KOPT-K1 (cell line): ENCODE results near the gene STK11IP.

Experiments used
- H3K27ac ChIP-seq: fragments of 200-600 bp; sonication (generic); 2 replicates; pipeline ENCODE4 v1.5.1; 2016; ENCODE audit warnings: antibody characterized with exemption, mild to moderate bottlenecking, low read depth, low read length; ENCODE audit not compliant: poor library complexity, severe bottlenecking
- H3K36me3 ChIP-seq: fragments of 200-600 bp; sonication (generic); 2 replicates; pipeline ENCODE4 v1.5.1; 2017; ENCODE audit warnings: antibody characterized with exemption, mild to moderate bottlenecking, low read length, moderate library complexity; ENCODE audit not compliant: insufficient read depth
- H3K9me3 ChIP-seq: fragments of 200-600 bp; sonication (generic); 2 replicates; pipeline ENCODE4 v1.5.1; 2017; ENCODE audit warnings: antibody characterized with exemption, low read length, mild to moderate bottlenecking; ENCODE audit not compliant: insufficient read depth, poor library complexity, severe bottlenecking

STK11IP gene

DNA sequence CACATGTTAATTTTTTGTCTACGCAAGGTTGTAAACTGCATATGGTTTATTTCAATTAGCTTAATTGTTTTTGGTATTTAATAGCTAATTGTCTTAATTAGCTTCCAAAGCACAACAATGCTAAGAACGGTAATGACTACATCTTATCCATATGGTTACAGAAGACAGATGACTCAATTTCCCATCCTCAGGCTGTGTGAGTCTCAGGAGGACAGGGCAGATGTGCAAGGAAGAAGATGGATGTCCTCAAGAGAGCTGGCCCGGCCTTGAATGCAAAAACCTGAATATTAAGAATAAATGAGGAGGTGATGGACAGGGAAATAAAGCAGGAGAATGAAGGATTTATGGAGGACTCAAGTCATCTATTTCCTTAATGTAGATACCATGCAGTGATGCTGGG lies 61.2 kb downstream of the STK11IP start:
- no peak overlapping the region for H3K27ac ChIP-seq
- no peaks in the 10 kb centered on the region for H3K36me3 ChIP-seq
- H3K9me3 ChIP-seq, result no peaks in the 10 kb centered on the region

DNA sequence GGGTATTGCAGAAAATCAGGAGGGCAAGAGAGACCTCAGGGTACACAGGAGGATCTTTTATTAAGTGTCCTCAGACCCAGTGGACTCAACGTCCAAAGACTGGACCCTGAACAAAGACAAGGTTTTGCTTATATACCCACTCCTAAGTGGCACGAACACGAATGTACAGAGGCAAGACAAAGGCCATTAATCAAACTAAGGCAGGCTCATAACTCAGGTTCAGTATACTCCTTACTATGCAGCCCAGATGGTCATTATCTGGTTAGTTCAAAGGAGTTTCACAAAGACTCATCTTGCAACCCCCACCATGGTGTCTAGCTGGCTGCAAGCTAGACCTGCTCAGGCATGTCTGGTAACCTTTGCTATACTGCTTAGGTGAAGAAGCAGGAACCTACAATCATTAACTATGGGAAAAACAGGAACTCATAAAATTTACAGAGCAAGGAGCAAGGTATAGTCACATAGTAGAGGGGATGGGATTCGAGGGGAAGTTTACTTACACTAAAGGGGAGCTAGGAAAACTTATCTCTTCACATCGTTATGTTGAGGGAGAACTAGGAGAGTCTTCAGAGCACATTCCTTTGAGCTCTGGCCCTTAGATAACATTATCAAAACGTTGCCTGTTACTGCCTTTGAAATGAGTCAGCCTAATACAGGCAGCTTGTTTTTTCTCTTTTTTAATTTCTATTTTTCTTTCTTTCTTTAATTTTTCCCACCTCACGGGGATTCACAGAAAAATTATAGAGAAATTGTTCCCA lies 63.7 kb downstream of the STK11IP start:
- Histone ChIP-seq H3K9me3 (no peaks in the 10 kb centered on the region), H3K27ac (no peak overlapping the region), H3K36me3 (no peaks in the 10 kb centered on the region)

GRCh38 chr2:219661955-219662395 lies 64.3 kb downstream of the STK11IP start:
- Histone ChIP-seq H3K27ac (no peak overlapping the region), H3K36me3 (no peaks in the 10 kb centered on the region), H3K9me3 (no peaks in the 10 kb centered on the region)

DNA sequence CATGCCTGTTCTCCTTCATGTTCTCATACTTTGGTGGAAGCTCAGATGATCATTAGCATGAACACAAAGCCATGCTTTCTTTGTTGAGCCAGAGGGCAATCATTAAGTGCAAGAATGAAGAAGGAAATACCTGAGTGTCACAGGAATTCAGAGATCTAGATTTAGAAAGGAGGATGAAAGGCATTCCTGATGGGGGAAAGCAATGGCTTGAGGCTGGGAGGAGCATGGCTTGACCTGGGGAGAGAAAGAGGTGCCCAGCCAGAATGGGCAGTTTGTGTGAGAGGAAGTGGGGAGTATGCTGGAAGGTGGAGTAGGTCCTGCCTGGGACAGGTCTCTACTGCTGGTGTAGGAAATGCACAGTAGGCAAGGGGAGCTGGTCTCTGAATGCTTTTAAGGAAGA lies 64.9 kb downstream of the STK11IP start:
- no peaks in the 10 kb centered on the region for H3K9me3 ChIP-seq
- no peak overlapping the region for H3K27ac ChIP-seq
- no peaks in the 10 kb centered on the region for H3K36me3 ChIP-seq

DNA sequence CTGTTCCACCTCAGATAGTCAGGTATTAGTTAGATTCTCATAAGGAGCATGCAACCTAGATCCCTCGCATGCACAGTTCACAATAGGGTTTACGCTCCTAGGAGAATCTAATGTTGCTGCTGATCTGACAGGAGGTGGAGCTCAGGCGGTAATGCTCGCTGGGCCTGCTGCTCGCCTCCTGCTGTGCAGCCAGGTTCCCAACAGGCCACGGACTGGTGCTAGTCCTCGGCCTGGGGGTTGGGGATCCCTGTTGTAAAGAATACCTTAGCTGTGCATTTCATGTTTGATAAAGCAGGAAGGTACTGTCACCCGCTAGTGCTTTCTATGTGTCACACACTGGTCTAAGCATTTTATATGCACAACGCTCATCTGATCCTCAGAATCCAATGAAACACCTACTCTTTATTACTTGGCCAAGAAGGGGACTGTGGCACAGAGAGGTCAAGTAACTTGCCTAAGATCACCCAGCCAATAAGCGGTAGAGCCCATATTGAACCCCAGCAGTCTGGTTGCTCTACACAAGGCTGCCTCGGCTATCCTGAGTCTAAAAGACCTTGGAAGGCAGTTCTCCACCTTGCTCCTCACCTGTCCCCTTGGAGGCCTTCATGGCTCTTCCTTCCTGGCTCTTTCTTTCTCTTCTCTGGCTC lies 65.6 kb downstream of the STK11IP start:
- H3K9me3 ChIP-seq, result no peaks in the 10 kb centered on the region
- no peak overlapping the region for H3K27ac ChIP-seq
- H3K36me3 ChIP-seq, result no peaks in the 10 kb centered on the region

GRCh38 chr2:219664041-219664440 lies 66.4 kb downstream of the STK11IP start:
- no peak overlapping the region for H3K27ac ChIP-seq
- no peaks in the 10 kb centered on the region for H3K9me3 ChIP-seq
- H3K36me3 ChIP-seq, result no peaks in the 10 kb centered on the region

- no peaks in the 10 kb centered on the region for H3K36me3 ChIP-seq
- H3K9me3 ChIP-seq, result no peaks in the 10 kb centered on the region
- H3K27ac ChIP-seq, result no peak overlapping the region
Measured at GRCh38 chr2:219664944-219665343, 67.3 kb downstream of the STK11IP start.

DNA sequence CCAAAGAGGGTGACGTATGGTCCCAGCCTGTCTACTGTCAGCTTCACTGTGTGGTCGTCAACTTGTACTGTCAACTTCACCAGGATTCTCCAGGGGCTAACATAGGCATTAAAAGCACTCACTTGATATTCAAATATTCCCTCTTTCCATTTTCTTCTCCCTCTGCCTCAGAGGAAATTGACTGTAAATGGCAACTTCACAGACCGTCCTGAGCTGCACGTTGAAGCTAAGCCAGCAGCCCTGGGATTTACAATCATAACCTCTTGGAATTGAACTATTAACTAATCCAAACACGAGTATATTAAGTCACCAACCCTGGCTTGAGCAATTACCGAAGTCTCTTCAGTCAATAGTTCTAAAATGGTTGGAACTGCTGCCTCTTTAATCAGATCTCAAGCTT lies 68.3 kb downstream of the STK11IP start:
- Histone ChIP-seq H3K9me3 (no peaks in the 10 kb centered on the region), H3K27ac (no peak overlapping the region), H3K36me3 (no peaks in the 10 kb centered on the region)
